ENCODE measurements around the gene PHF24. TPM values are rescaled to one million over a fixed set of nuclear protein-coding genes. Genes with fewer than 3 reads are reported as not detected.

The PHF24 gene
- total RNA-seq, 1 donor from 2014 or later: 0.13 TPM

- Mint-ChIP-seq H3K4me1 (ENCODE audit: unreplicated experiment) (peaks cover 63% of the 10 kb centered on the region), H3K4me3 (ENCODE audit: unreplicated experiment) (peak overlapping the region; percentile 64), H3K27me3 (ENCODE audit: unreplicated experiment) (peaks cover 24% of the 10 kb centered on the region), H3K27ac (ENCODE audit: unreplicated experiment) (peak overlapping the region; percentile 78), H3K9me3 (ENCODE audit: unreplicated experiment) (no peaks in the 10 kb centered on the region), H3K36me3 (ENCODE audit: low read depth, unreplicated experiment) (peaks cover 21% of the 10 kb centered on the region)
- DNase-seq (ENCODE audit: low spot score): peak; percentile 57
- peak; percentile 70 for TF ChIP-seq CTCF (IDR thresholded peaks at IDR 0.05; ENCODE audit: unreplicated experiment)
Observed at GRCh38 chr9:34994260-34994899, 36.3 kb downstream of the PHF24 start.

- no peak for TF ChIP-seq CTCF (IDR thresholded peaks at IDR 0.05; ENCODE audit: unreplicated experiment)
- no peak for DNase-seq (ENCODE audit: low spot score)
- H3K27me3 Mint-ChIP-seq (ENCODE audit: unreplicated experiment): peaks cover 23% of the 10 kb centered on the region
- peaks cover 61% of the 10 kb centered on the region for H3K4me1 Mint-ChIP-seq (ENCODE audit: unreplicated experiment)
- H3K9me3 Mint-ChIP-seq (ENCODE audit: unreplicated experiment): no peaks in the 10 kb centered on the region
- peaks cover 19% of the 10 kb centered on the region for H3K36me3 Mint-ChIP-seq (ENCODE audit: low read depth, unreplicated experiment)
- H3K4me3 Mint-ChIP-seq (ENCODE audit: unreplicated experiment): peak overlapping the region; percentile 73
- peak overlapping the region; percentile 81 for H3K27ac Mint-ChIP-seq (ENCODE audit: unreplicated experiment)
Observed at GRCh38 chr9:34994900-34995669, 37.0 kb downstream of the PHF24 start.

GRCh38 chr9:34995670-34996060 is 37.6 kb downstream of the PHF24 start:
- DNase-seq (ENCODE audit: low spot score): no peak
- H3K36me3 Mint-ChIP-seq (ENCODE audit: low read depth, unreplicated experiment): peaks cover 19% of the 10 kb centered on the region

GRCh38 chr9:34996181-34996904 is 38.3 kb downstream of the PHF24 start:
- DNase-seq (ENCODE audit: low spot score): no peak
- Mint-ChIP-seq H3K36me3 (ENCODE audit: low read depth, unreplicated experiment) (peaks cover 14% of the 10 kb centered on the region), H3K27ac (ENCODE audit: unreplicated experiment) (peak overlapping the region; percentile 23), H3K4me1 (ENCODE audit: unreplicated experiment) (peaks cover 60% of the 10 kb centered on the region), H3K9me3 (ENCODE audit: unreplicated experiment) (no peaks in the 10 kb centered on the region), H3K4me3 (ENCODE audit: unreplicated experiment) (peak overlapping the region; percentile 78), H3K27me3 (ENCODE audit: unreplicated experiment) (peaks cover 19% of the 10 kb centered on the region)
- TF ChIP-seq CTCF (IDR thresholded peaks at IDR 0.05; ENCODE audit: unreplicated experiment): no peak

More at GRCh38 chr9:34995670-34996060, 37.6 kb downstream of the PHF24 start:
- Mint-ChIP-seq H3K27me3 (ENCODE audit: unreplicated experiment) (peaks cover 23% of the 10 kb centered on the region), H3K4me3 (ENCODE audit: unreplicated experiment) (no peak overlapping the region), H3K27ac (ENCODE audit: unreplicated experiment) (peak overlapping the region; percentile 81), H3K9me3 (ENCODE audit: unreplicated experiment) (no peaks in the 10 kb centered on the region), H3K4me1 (ENCODE audit: unreplicated experiment) (peaks cover 60% of the 10 kb centered on the region)
- no peak for TF ChIP-seq CTCF (IDR thresholded peaks at IDR 0.05; ENCODE audit: unreplicated experiment)
